OCI-LY3 (cell line): ENCODE measurements around the gene PPP1R7.

Experiments used
- CTCF ChIP-seq: fragments of 200-600, 300-600 bp; sonication (generic); IDR thresholded peaks from 2 replicates; pipeline ENCODE4 v1.5.1; 2014; ENCODE audit warnings: antibody characterized with exemption, low read length, low read depth
- EZH2phosphoT487 ChIP-seq: fragments of 200-600 bp; shearing (Covaris generic); IDR thresholded peaks from 2 replicates; pipeline ENCODE4 v1.6.1; 2018; ENCODE audit warnings: antibody characterized with exemption, mixed run types, low read depth

- no peak for TF ChIP-seq CTCF
- no peak for TF ChIP-seq EZH2phosphoT487
Measured at GRCh38 chr2:241202268-241202585, 52.0 kb downstream of the PPP1R7 start.
